NT2/D1 (cell line): ENCODE measurements around the gene BEND3.
A peak's percentile ranks its signal among the peaks of the same experiment; 100 is the strongest.
"Not testable (repeated sequence)": the region's sequence is repeated elsewhere in the genome, so short reads cannot be mapped to it uniquely, and the experiment has no call there.

ENCODE experiments used
- DNase-seq: peaks from one replicate; pipeline ENCODE4 v3.0.0-alpha.2; 2011; ENCODE audit warnings: low read depth, low spot score
- H3K27me3 ChIP-seq: 2 replicates; pipeline ENCODE4 v1.6.0; 2011; ENCODE audit warnings: mild to moderate bottlenecking; ENCODE audit not compliant: insufficient read length, insufficient read depth
- H3K36me3 ChIP-seq: 2 replicates; pipeline ENCODE4 v1.6.1; 2011; ENCODE audit warnings: mild to moderate bottlenecking, low read length, mixed read lengths; ENCODE audit not compliant: insufficient read depth, insufficient read length
- H3K4me1 ChIP-seq: 2 replicates; pipeline ENCODE4 v1.5.1; 2011; ENCODE audit not compliant: insufficient read depth, insufficient read length
- H3K4me3 ChIP-seq: 2 replicates; pipeline ENCODE4 v1.5.1; 2011; ENCODE audit warnings: low read depth; ENCODE audit not compliant: insufficient read length
- H3K9ac ChIP-seq: 2 replicates; pipeline ENCODE4 v1.6.0; 2011; ENCODE audit warnings: low read depth; ENCODE audit not compliant: insufficient read length
- H3K9me3 ChIP-seq: 2 replicates; pipeline ENCODE4 v1.5.1; 2011; ENCODE audit warnings: mild to moderate bottlenecking, low read length; ENCODE audit not compliant: insufficient read depth
- SUZ12 ChIP-seq: IDR thresholded peaks from 2 replicates; pipeline ENCODE4 v1.6.1; 2011; ENCODE audit not compliant: insufficient read length, insufficient read depth; ENCODE audit errors: extremely low read depth
- YY1 ChIP-seq: IDR thresholded peaks from 2 replicates; pipeline ENCODE4 v1.6.1; 2011; ENCODE audit not compliant: insufficient read length, insufficient read depth
- ZNF274 ChIP-seq: IDR thresholded peaks from 2 replicates; pipeline ENCODE4 v1.6.1; 2011; ENCODE audit warnings: mild to moderate bottlenecking, low read depth, low read length

Gene BEND3

GRCh38 chr6:107120404-107120803, 5.1 kb upstream of the BEND3 start:
- no peaks in the 10 kb centered on the region for H3K36me3 ChIP-seq

DNA sequence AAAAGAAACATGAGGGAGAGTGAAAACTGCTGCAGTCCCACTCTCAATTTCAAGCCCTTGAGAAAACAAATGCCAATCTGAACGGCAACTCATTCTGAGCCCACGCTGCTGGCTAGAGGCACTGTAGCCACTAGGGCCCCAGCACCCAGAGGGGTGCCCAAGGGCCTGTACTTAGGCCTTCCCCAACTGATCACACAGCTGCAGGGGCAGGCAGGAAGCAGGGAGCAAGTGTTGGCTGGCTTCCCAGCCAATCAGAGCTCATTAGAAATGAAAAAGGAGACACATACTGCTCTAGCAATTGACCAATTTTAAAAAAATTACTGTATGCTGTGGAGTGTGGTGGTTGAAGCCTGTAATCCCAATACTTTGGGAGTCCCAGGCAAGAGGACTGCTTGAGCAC, 3.7 kb upstream of the BEND3 start:
- TF ChIP-seq ZNF274 = no peak
- no peak for TF ChIP-seq SUZ12
- no peak for TF ChIP-seq YY1
- H3K9me3 ChIP-seq = peaks cover 5% of the 10 kb centered on the region; the same call in 1 of the 2 replicates
- no peak overlapping the region for H3K4me3 ChIP-seq
- DNase-seq = no peak
- no peaks in the 10 kb centered on the region for H3K36me3 ChIP-seq
- no peaks in the 10 kb centered on the region for H3K27me3 ChIP-seq
- peaks cover 3% of the 10 kb centered on the region for H3K4me1 ChIP-seq
- H3K9ac ChIP-seq = no peak overlapping the region

More at GRCh38 chr6:107120404-107120803, 5.1 kb upstream of the BEND3 start:
- Histone ChIP-seq H3K4me1 (peaks cover 3% of the 10 kb centered on the region), H3K27me3 (no peaks in the 10 kb centered on the region), H3K9me3 (peaks cover 5% of the 10 kb centered on the region; the same call in 1 of the 2 replicates), H3K4me3 (no peak overlapping the region), H3K9ac (no peak overlapping the region)
- no peak for DNase-seq
- TF ChIP-seq SUZ12 (no peak), ZNF274 (no peak), YY1 (no peak)

DNA sequence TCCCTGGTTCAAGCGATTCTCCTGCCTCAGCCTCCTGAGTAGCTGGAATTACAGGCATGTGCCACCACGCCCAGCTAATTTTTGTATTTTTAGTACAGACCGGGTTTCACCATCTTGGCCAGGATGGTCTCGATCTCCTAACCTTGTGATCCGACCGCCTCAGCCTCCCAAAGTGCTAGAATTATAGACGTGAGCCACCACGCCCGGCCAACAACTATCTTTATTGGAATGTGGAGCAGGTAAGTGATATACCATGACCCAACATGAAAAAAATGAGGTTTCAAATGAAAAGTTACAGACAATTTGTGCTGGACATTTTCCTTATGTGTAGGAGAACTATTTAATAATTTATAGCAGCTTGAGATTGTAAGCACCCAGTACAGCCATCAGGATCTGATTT, 3.2 kb upstream of the BEND3 start:
- H3K4me1 ChIP-seq, H3K9me3 ChIP-seq, H3K27me3 ChIP-seq, H3K36me3 ChIP-seq, DNase-seq, H3K9ac ChIP-seq, H3K4me3 ChIP-seq: not testable (repeated sequence)

GRCh38 chr6:107116931-107117330, 1.6 kb upstream of the BEND3 start:
- peaks cover 2% of the 10 kb centered on the region for H3K36me3 ChIP-seq
- H3K27me3 ChIP-seq = no peaks in the 10 kb centered on the region
- no peaks in the 10 kb centered on the region for H3K9me3 ChIP-seq
- DNase-seq = no peak
- TF ChIP-seq YY1 (no peak), ZNF274 (no peak), SUZ12 (no peak)
- peaks cover 3% of the 10 kb centered on the region for H3K4me1 ChIP-seq
- peak overlapping the region; percentile 56 for H3K9ac ChIP-seq
- H3K4me3 ChIP-seq = no peak overlapping the region

- Histone ChIP-seq H3K4me1 (peaks cover 3% of the 10 kb centered on the region), H3K36me3 (peaks cover 2% of the 10 kb centered on the region), H3K9me3 (no peaks in the 10 kb centered on the region), H3K27me3 (no peaks in the 10 kb centered on the region), H3K4me3 (peak overlapping the region; percentile 71), H3K9ac (peak overlapping the region; percentile 96)
- TF ChIP-seq SUZ12 = no peak
- TF ChIP-seq YY1 = no peak
- no peak for TF ChIP-seq ZNF274
- peak; percentile 94 for DNase-seq
Measured at GRCh38 chr6:107116328-107116892, 1.1 kb upstream of the BEND3 start.

- Histone ChIP-seq H3K4me3 (peak overlapping the region; percentile 71), H3K9ac (peak overlapping the region; percentile 96), H3K4me1 (peaks cover 3% of the 10 kb centered on the region), H3K36me3 (peaks cover 2% of the 10 kb centered on the region), H3K9me3 (no peaks in the 10 kb centered on the region), H3K27me3 (no peaks in the 10 kb centered on the region)
- TF ChIP-seq YY1 = no peak
- no peak for TF ChIP-seq ZNF274
- TF ChIP-seq SUZ12 = no peak
- DNase-seq = no peak
Measured at GRCh38 chr6:107115695-107116327, 496 bp upstream of the BEND3 start.

DNA sequence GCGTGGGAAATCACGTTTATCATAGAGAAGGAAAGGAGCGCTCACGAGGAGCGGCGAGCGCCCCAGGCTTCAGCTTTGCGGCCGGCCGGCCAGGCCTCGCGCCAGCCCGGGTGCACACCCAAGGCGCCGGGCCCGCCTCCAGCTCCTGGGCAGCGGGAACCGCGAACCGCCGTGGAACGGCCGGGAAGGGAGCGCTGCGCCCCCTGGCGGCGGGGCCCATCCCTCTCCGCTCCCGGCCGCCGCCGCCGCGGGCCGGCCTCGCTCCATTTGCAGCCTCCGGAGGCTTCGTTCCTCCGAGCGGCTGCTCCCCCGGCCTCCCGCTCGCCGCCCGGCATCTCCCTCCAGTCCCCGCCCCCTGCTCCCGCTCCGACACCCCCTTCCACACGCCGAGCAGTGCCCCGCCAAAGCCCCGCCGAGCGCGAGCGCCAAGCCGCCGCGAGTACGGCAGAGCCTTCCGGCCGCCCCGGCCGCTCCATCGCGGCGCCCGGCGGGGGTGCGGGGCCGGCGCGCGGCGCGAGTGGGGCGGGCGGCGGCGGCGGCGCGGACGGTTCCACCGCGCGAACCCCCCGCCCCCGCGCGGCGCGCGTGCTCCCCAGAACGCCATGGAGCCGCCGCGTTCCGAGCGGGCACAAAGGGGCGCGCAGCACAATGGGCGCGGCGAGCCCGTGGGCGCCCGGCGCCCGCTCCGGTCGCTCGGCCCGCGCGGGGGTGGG, 946 bp downstream of the BEND3 start:
- Histone ChIP-seq H3K36me3 (peaks cover 2% of the 10 kb centered on the region), H3K4me1 (peaks cover 3% of the 10 kb centered on the region)

More for the DNA sequence above, 946 bp downstream of the BEND3 start:
- Histone ChIP-seq H3K9ac (peak overlapping the region; percentile 88), H3K27me3 (no peaks in the 10 kb centered on the region), H3K4me3 (peak overlapping the region; percentile 64), H3K9me3 (no peaks in the 10 kb centered on the region)
- no peak for TF ChIP-seq SUZ12
- no peak for TF ChIP-seq ZNF274
- TF ChIP-seq YY1 = no peak
- no peak for DNase-seq
